H1 (cell line): Measurements from ENCODE around the gene IGFL2. TPM values are rescaled to one million over a fixed set of nuclear protein-coding genes. Genes with fewer than 3 reads are reported as not detected.

Experiments
- CTCF ChIA-PET: fragments of 300-600 bp; sonication (Branson Sonifier 250); formaldehyde crosslinking; loops from one replicate; lab custom pipeline; 2021; ENCODE audit not compliant: partially characterized antibody; lab: Charles Lee
- POLR2A ChIA-PET: fragments of 300-600 bp; sonication (Branson Sonifier 250); formaldehyde crosslinking; loops from one replicate; lab custom pipeline; 2021; ENCODE audit warnings: inconsistent platforms; ENCODE audit not compliant: partially characterized antibody; lab: Charles Lee
- DNase-seq, 2 experiments: peaks; one replicate each; pipeline versions ENCODE4 v3.0.0 to v3.0.0-alpha.2; 2010 to 2022; ENCODE audit warnings: low spot score in 2 of 2, low read depth in 1 of 2, mixed read lengths in 1 of 2
- FAIRE-seq: peaks from 2 replicates; lab custom pipeline; 2011; peaks lifted over from hg19 to GRCh38; lab: Jason Lieb, UNC
- H2AFZ ChIP-seq: 2 replicates; pipeline ENCODE4 v1.8.1; 2012; ENCODE audit warnings: low read length, inconsistent platforms
- H2AK5ac ChIP-seq: 2 replicates; pipeline ENCODE4 v1.6.1; 2013; ENCODE audit warnings: low read depth, low read length
- H2BK120ac ChIP-seq: replicated peaks from 2 replicates; pipeline ENCODE3; 2013; ENCODE audit warnings: low read depth, low read length, inconsistent platforms
- H2BK12ac ChIP-seq: 2 replicates; pipeline ENCODE4 v1.6.1; 2013; ENCODE audit warnings: low read depth, low read length
- H2BK15ac ChIP-seq: 2 replicates; pipeline ENCODE4 v1.6.1; 2013; ENCODE audit warnings: low read length
- H2BK20ac ChIP-seq: 2 replicates; pipeline ENCODE4 v1.6.1; 2013; ENCODE audit warnings: low read length
- H2BK5ac ChIP-seq: 2 replicates; pipeline ENCODE4 v1.6.1; 2013; ENCODE audit warnings: low read depth, low read length
- H3K14ac ChIP-seq: 2 replicates; pipeline ENCODE4 v1.6.1; 2013; ENCODE audit warnings: inconsistent platforms; ENCODE audit not compliant: insufficient read length
- H3K18ac ChIP-seq: 2 replicates; pipeline ENCODE4 v1.6.1; 2013; ENCODE audit warnings: low read length; ENCODE audit errors: extremely low read depth
- H3K23ac ChIP-seq: 2 replicates; pipeline ENCODE4 v1.6.1; 2013; ENCODE audit warnings: inconsistent platforms; ENCODE audit not compliant: insufficient read length
- H3K23me2 ChIP-seq: 2 replicates; pipeline ENCODE4 v1.6.1; 2013; ENCODE audit warnings: low read depth, low read length
- H3K27ac ChIP-seq: 2 replicates; pipeline ENCODE4 v1.6.1; 2011; ENCODE audit warnings: low read depth, low read length, inconsistent platforms
- H3K27me3 ChIP-seq, 4 experiments: replicated peaks in 1 of 4; 1 replicate in 1 of 4; 2 replicates in 3 of 4; pipeline versions ENCODE4 v1.6.1 to v1.8.1; 2011 to 2013; ENCODE audit warnings: low read length in 3 of 4, mild to moderate bottlenecking in 3 of 4, inconsistent platforms in 2 of 4, mixed read lengths in 2 of 4, moderate library complexity in 1 of 4; ENCODE audit not compliant: control insufficient read depth in 3 of 4, insufficient read depth in 3 of 4; ENCODE audit errors: extremely low read depth in 1 of 4
- H3K36me3 ChIP-seq, 4 experiments: 2 replicates each; pipeline versions ENCODE4 v1.6.1 to v1.8.1; 2011 to 2013; ENCODE audit warnings: mild to moderate bottlenecking in 4 of 4, low read length in 3 of 4, moderate library complexity in 2 of 4, control low read depth in 1 of 4, inconsistent platforms in 1 of 4; ENCODE audit not compliant: insufficient read depth in 4 of 4, control insufficient read depth in 2 of 4
- H3K4ac ChIP-seq: replicated peaks from 2 replicates; pipeline ENCODE3; 2013; ENCODE audit warnings: low read length, low read depth, mixed read lengths, inconsistent platforms; ENCODE audit not compliant: insufficient read length
- H3K4me1 ChIP-seq, 4 experiments: replicated peaks in 1 of 4; 1 replicate in 1 of 4; 2 replicates in 3 of 4; pipeline versions ENCODE4 v1.6.1 to v1.8.1; 2011 to 2013; ENCODE audit warnings: low read length in 3 of 4, inconsistent platforms in 2 of 4, mixed read lengths in 1 of 4; ENCODE audit not compliant: insufficient read depth in 4 of 4, control insufficient read depth in 3 of 4
- H3K4me2 ChIP-seq, 2 experiments: 2 replicates each; pipeline versions ENCODE4 v1.6.1 to v1.8.1; 2011 to 2013; ENCODE audit warnings: low read depth in 2 of 2, low read length in 2 of 2, control low read depth in 1 of 2, inconsistent platforms in 1 of 2, mild to moderate bottlenecking in 1 of 2; ENCODE audit not compliant: insufficient read depth in 1 of 2
- H3K4me3 ChIP-seq, 4 experiments: fragments of 200-600, 300-600 bp in 1 of 4; sonication (generic), shearing (Covaris generic), sonication (Bioruptor Twin) in 1 of 4; 2 replicates each; pipeline versions ENCODE4 v1.5.1 to v1.8.1; 2011 to 2016; ENCODE audit warnings: low read length in 4 of 4, low read depth in 3 of 4, control low read depth in 2 of 4, inconsistent platforms in 2 of 4, mild to moderate bottlenecking in 2 of 4, mixed read lengths in 1 of 4, moderate library complexity in 1 of 4; ENCODE audit not compliant: insufficient read depth in 2 of 4; ENCODE audit errors: extremely low read depth in 1 of 4
- H3K56ac ChIP-seq: replicated peaks from 2 replicates; pipeline ENCODE3; 2013; ENCODE audit warnings: low read depth, mild to moderate bottlenecking, mixed read lengths, low read length, inconsistent platforms; ENCODE audit not compliant: insufficient read length
- H3K79me1 ChIP-seq: 2 replicates; pipeline ENCODE4 v1.6.1; 2013; ENCODE audit warnings: low read depth, low read length, control low read depth
- H3K79me2 ChIP-seq, 2 experiments: 2 replicates each; pipeline versions ENCODE4 v1.6.1 to v1.8.1; 2012 to 2013; ENCODE audit warnings: low read length in 2 of 2, mild to moderate bottlenecking in 2 of 2, inconsistent platforms in 1 of 2; ENCODE audit not compliant: insufficient read depth in 2 of 2, control insufficient read depth in 1 of 2
- H3K9ac ChIP-seq, 4 experiments: replicated peaks in 1 of 4; 1 replicate in 1 of 4; 2 replicates in 3 of 4; pipeline versions ENCODE4 v1.6.1 to v1.8.1; 2011 to 2013; ENCODE audit warnings: low read depth in 3 of 4, low read length in 3 of 4, control low read depth in 2 of 4, mild to moderate bottlenecking in 2 of 4, moderate library complexity in 2 of 4, inconsistent platforms in 1 of 4; ENCODE audit errors: extremely low read depth in 1 of 4
- H3K9me3 ChIP-seq, 2 experiments: 2 replicates each; pipeline versions ENCODE4 v1.6.1 to v1.8.1; 2012 to 2013; ENCODE audit warnings: mild to moderate bottlenecking in 2 of 2, moderate library complexity in 2 of 2, control low read depth in 1 of 2, inconsistent platforms in 1 of 2, low read depth in 1 of 2, low read length in 1 of 2, mixed read lengths in 1 of 2; ENCODE audit not compliant: insufficient read depth in 2 of 2
- H4K20me1 ChIP-seq, 2 experiments: replicated peaks in 1 of 2; 2 replicates each; pipeline versions ENCODE3 to v1.8.1; 2011 to 2013; ENCODE audit warnings: inconsistent platforms in 2 of 2, low read length in 2 of 2, mild to moderate bottlenecking in 1 of 2; ENCODE audit not compliant: insufficient read depth in 2 of 2, control insufficient read depth in 1 of 2
- H4K5ac ChIP-seq: 2 replicates; pipeline ENCODE4 v1.6.1; 2013; ENCODE audit warnings: low read length, low read depth, mixed read lengths, inconsistent platforms; ENCODE audit not compliant: insufficient read length
- H4K8ac ChIP-seq: 2 replicates; pipeline ENCODE4 v1.8.0; 2013; ENCODE audit warnings: mild to moderate bottlenecking, moderate library complexity, low read length, inconsistent platforms; ENCODE audit not compliant: insufficient read depth; ENCODE audit errors: extremely low read depth
- H4K91ac ChIP-seq: replicated peaks from 2 replicates; pipeline ENCODE3; 2013; ENCODE audit warnings: low read length, mixed read lengths, inconsistent platforms; ENCODE audit not compliant: insufficient read length
- ATF3 ChIP-seq: IDR thresholded peaks from 2 replicates; pipeline ENCODE4 v1.6.1; 2011; ENCODE audit warnings: low read depth, mild to moderate bottlenecking, low read length; ENCODE audit not compliant: insufficient read depth
- CHD1 ChIP-seq: IDR thresholded peaks from 2 replicates; pipeline ENCODE4 v1.6.1; 2012; ENCODE audit warnings: low read depth, low read length, improper control_type of control experiment
- NANOG ChIP-seq: IDR thresholded peaks from 2 replicates; pipeline ENCODE4 v1.6.1; 2011; ENCODE audit warnings: low read length, low read depth, mild to moderate bottlenecking, inconsistent platforms; ENCODE audit not compliant: insufficient read depth, poor library complexity, severe bottlenecking
- RXRA ChIP-seq: IDR thresholded peaks from 2 replicates; pipeline ENCODE4 v1.6.1; 2011; ENCODE audit warnings: low read depth, mild to moderate bottlenecking, low read length, moderate library complexity; ENCODE audit not compliant: insufficient read depth
- SP1 ChIP-seq: IDR thresholded peaks from 2 replicates; pipeline ENCODE4 v1.6.1; 2011; ENCODE audit warnings: low read depth, low read length
- WGBS, 2 experiments: shearing (Covaris generic) in 1 of 2; methylation state at CpG; one replicate each; pipeline versions ENCODE4 v1.1.6 to v1.1.7; 2013 to 2015; ENCODE audit warnings: low lambda C conversion rate in 2 of 2, mixed read lengths in 2 of 2, inconsistent platforms in 1 of 2, low coverage in 1 of 2, missing lambda C conversion rate in 1 of 2; ENCODE audit not compliant: insufficient replicate concordance in 2 of 2, insufficient coverage in 1 of 2, insufficient read length in 1 of 2; ENCODE audit errors: extremely low coverage in 1 of 2, missing lambda C conversion rate in 1 of 2; 5-methylcytosine and 5-hydroxymethylcytosine counted together
- polyA plus RNA-seq, 7 experiments: library from polyadenylated mRNA; depleted of rRNA in 3 of 7; stranded (reverse) in 5 of 7; unstranded in 2 of 7; fragments of >200 nt in 5 of 7; fragments of 200-250 nt in 2 of 7; gene quantifications; 1 replicate in 5 of 7; 2 replicates in 1 of 7; 4 replicates in 1 of 7; pipeline versions ENCODE4 v1.2.1 to v1.2.3, GENCODE V29; 2011 to 2013; ENCODE audit warnings: missing spikeins in 2 of 7, mixed read lengths in 2 of 7
- total RNA-seq: library from RNA; stranded (reverse); fragmentation: NEBNext Ultra II Directional; extraction: Animal tissue kit (Norgen Biotek cat#: 25700); gene quantifications from 2 replicates; pipeline ENCODE4 v1.2.1, GENCODE V29; 2021

IGFL2 gene
- total and polyA plus RNA-seq, 2 of the 8 experiments (the other 6 are each of a cell fraction or from before 2014, with no cell fraction given) = not detected

- H3K79me1 ChIP-seq = no peaks in the 10 kb centered on the region
- H4K20me1 ChIP-seq = no peaks in the 10 kb centered on the region
- ChIA-PET CTCF (interaction anchor here (1.1 to 1.2 kb wide), 2 partner anchors 22 to 42 kb away, joined by 3 to 5 read pairs; partner anchors contain the start of gene IGFL3), POLR2A (interaction anchor here (2.5 kb wide), 1 partner anchor 14 kb away, joined by 11 read pairs; no protein-coding TSS in a partner anchor)
- H2AFZ ChIP-seq = no peak overlapping the region
- H2BK15ac ChIP-seq = no peak overlapping the region
- no peaks in the 10 kb centered on the region; a peak in 1 of 7 replicates for H3K27me3 ChIP-seq
- H4K8ac ChIP-seq = no peak overlapping the region
- no peaks in the 10 kb centered on the region for H3K23me2 ChIP-seq
- H3K14ac ChIP-seq = no peak overlapping the region
- H3K9ac ChIP-seq = no peak overlapping the region
- no peak overlapping the region for H4K91ac ChIP-seq
- no peaks in the 10 kb centered on the region for H3K9me3 ChIP-seq
- H2BK12ac ChIP-seq = no peak overlapping the region
- H4K5ac ChIP-seq = no peak overlapping the region
- H3K23ac ChIP-seq = no peak overlapping the region
- H3K4me1 ChIP-seq = no peaks in the 10 kb centered on the region
- no peak overlapping the region for H3K27ac ChIP-seq
- no peak overlapping the region for H2AK5ac ChIP-seq
- DNase-seq (no peak), FAIRE-seq (no peak)
- no peak overlapping the region for H2BK5ac ChIP-seq
- no peak overlapping the region for H2BK20ac ChIP-seq
- H3K18ac ChIP-seq = no peak overlapping the region
- H3K4me2 ChIP-seq = no peak overlapping the region
- H2BK120ac ChIP-seq = no peak overlapping the region
- no peaks in the 10 kb centered on the region for H3K79me2 ChIP-seq
- TF ChIP-seq ATF3 = no peak
- TF ChIP-seq RXRA = no peak
- TF ChIP-seq SP1 = no peak
- no peak for TF ChIP-seq NANOG
- TF ChIP-seq CHD1 = no peak
- H3K36me3 ChIP-seq = no peaks in the 10 kb centered on the region
- H3K4ac ChIP-seq = no peak overlapping the region
- H3K56ac ChIP-seq = no peak overlapping the region
- no peak overlapping the region for H3K4me3 ChIP-seq
- 90% methylated on average over 8 of the region's 8 CpGs; no CpG with 5 or more reads in 1 of the 2 experiments for whole genome bisulfite sequencing, 2 experiments
Measured at GRCh38 chr19:46147166-46147740, 785 bp upstream of the IGFL2 start.
